HuH-7.5 (cell line): Measurements from ENCODE around the gene PLAGL2.

Source experiments
- DNase-seq: peaks from one replicate; pipeline ENCODE4 v3.0.0; 2011; ENCODE audit warnings: low spot score

The PLAGL2 gene

DNA sequence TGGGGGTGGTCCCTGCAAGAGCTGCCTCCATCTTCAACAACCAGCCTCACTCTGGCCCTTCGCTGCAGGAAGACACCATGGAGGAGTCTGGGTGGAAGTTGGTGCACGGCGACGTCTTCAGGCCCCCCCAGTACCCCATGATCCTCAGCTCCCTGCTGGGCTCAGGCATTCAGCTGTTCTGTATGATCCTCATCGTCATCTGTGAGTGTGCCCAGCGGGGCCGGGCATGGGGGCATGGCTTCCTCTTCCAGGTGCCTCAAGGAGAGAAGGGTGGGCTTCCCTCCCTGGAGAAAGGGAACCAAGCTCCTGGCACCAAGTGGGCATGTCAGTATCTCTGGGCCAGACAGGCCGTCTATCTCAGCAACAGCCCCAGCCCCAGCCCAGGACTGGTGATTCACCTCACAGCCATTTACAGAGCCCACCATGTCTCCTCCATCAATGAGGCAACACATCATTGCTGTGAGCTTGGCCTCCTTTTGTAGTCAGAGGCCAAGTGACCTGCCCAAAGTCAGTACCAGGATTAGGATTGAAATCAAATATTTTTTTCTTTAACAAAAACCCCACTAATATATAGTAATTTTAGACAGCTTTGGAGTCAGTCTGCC, 57.9 kb downstream of the PLAGL2 start:
- DNase-seq: no peak

GRCh38 chr20:32144898-32145662, 62.5 kb downstream of the PLAGL2 start:
- DNase-seq: no peak

DNA sequence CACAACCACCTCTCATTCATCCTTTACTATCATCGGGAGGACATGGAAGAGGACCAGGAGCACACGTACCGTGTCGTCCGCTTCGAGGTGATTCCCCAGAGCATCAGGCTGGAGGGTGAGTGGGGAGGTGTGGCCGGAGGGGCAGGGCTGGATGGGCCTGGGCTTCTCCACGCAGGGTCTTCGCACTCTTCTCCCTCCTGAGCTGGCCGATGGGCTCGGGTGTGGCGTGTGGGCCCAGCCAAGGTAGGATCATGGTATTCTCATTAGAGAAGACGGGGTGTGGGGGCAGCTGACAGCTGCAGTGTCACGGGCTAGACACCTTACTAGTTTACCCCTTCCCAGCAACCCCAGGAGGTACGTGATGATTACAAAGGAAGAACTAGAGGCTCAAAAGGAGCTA, 64.6 kb downstream of the PLAGL2 start:
- no peak for DNase-seq
